Osteocyte (in vitro differentiated cells): ENCODE data around the gene MINPP1. TPM values are rescaled to one million over a fixed set of nuclear protein-coding genes. Genes with fewer than 3 reads are reported as not detected.

ENCODE experiments used
- DNase-seq: peaks from one replicate; pipeline ENCODE4 v3.0.0; 2021; ENCODE audit warnings: mixed read lengths; ENCODE audit not compliant: unreplicated experiment; ENCODE audit errors: extremely low spot score
- H3K27ac Mint-ChIP-seq: one replicate; pipeline ENCODE4 v1.8.0; 2021; ENCODE audit warnings: mild to moderate bottlenecking, mixed read lengths; ENCODE audit not compliant: unreplicated experiment
- H3K27me3 Mint-ChIP-seq: one replicate; pipeline ENCODE4 v1.8.0; 2021; ENCODE audit warnings: mixed read lengths; ENCODE audit not compliant: unreplicated experiment
- H3K36me3 Mint-ChIP-seq: one replicate; pipeline ENCODE4 v1.8.0; 2021; ENCODE audit warnings: mixed read lengths; ENCODE audit not compliant: unreplicated experiment
- H3K4me1 Mint-ChIP-seq: one replicate; pipeline ENCODE4 v1.8.0; 2021; ENCODE audit warnings: mixed read lengths; ENCODE audit not compliant: unreplicated experiment
- H3K4me3 Mint-ChIP-seq: one replicate; pipeline ENCODE4 v1.8.0; 2021; ENCODE audit warnings: mild to moderate bottlenecking, moderate library complexity, mixed read lengths; ENCODE audit not compliant: unreplicated experiment
- H3K9me3 Mint-ChIP-seq: one replicate; pipeline ENCODE4 v1.8.0; 2021; ENCODE audit warnings: mixed read lengths; ENCODE audit not compliant: unreplicated experiment
- CTCF ChIP-seq: fragments of 200-600 bp; sonication (generic); IDR thresholded peaks from 2 replicates; pipeline ENCODE4 v1.5.0; 2021; ENCODE audit warnings: antibody characterized with exemption, mild to moderate bottlenecking, moderate library complexity
- microRNA-seq: library from miRNA; unstranded; fragments of <30 nt; microRNA quantifications from one replicate; pipeline ENCODE4 v1.1.0, GENCODE V29; 2020; ENCODE audit not compliant: unreplicated experiment
- total RNA-seq: library from RNA; stranded (reverse); gene quantifications from 2 replicates; pipeline ENCODE4 v1.2.1, GENCODE V29; 2021

MINPP1 gene
- total RNA-seq, 1 donor from 2014 or later = 22.9 TPM

- DNase-seq = no peak
- Mint-ChIP-seq H3K4me1 (peaks cover 21% of the 10 kb centered on the region), H3K36me3 (no peaks in the 10 kb centered on the region), H3K27ac (no peak overlapping the region), H3K27me3 (peaks cover 14% of the 10 kb centered on the region), H3K9me3 (no peaks in the 10 kb centered on the region), H3K4me3 (no peak overlapping the region)
- no peak for TF ChIP-seq CTCF
Measured at GRCh38 chr10:87594864-87595263, 90.2 kb downstream of the MINPP1 start.

GRCh38 chr10:87596351-87596750 is 91.7 kb downstream of the MINPP1 start:
- peaks cover 18% of the 10 kb centered on the region for H3K4me1 Mint-ChIP-seq
- TF ChIP-seq CTCF = no peak
- DNase-seq = no peak
- no peaks in the 10 kb centered on the region for H3K9me3 Mint-ChIP-seq
- H3K36me3 Mint-ChIP-seq = no peaks in the 10 kb centered on the region
- H3K4me3 Mint-ChIP-seq = no peak overlapping the region
- peaks cover 14% of the 10 kb centered on the region for H3K27me3 Mint-ChIP-seq
- no peak overlapping the region for H3K27ac Mint-ChIP-seq

- no peak for TF ChIP-seq CTCF
- no peak overlapping the region for H3K4me3 Mint-ChIP-seq
Measured at GRCh38 chr10:87598700-87599099, 94.0 kb downstream of the MINPP1 start.

GRCh38 chr10:87600581-87600980 is 95.9 kb downstream of the MINPP1 start:
- Mint-ChIP-seq H3K4me1 (peaks cover 8% of the 10 kb centered on the region), H3K27ac (no peak overlapping the region), H3K27me3 (no peaks in the 10 kb centered on the region), H3K9me3 (no peaks in the 10 kb centered on the region), H3K4me3 (no peak overlapping the region), H3K36me3 (no peaks in the 10 kb centered on the region)
- DNase-seq = no peak
- no peak for TF ChIP-seq CTCF

More at GRCh38 chr10:87598700-87599099, 94.0 kb downstream of the MINPP1 start:
- Mint-ChIP-seq H3K4me1 (peaks cover 18% of the 10 kb centered on the region), H3K27ac (no peak overlapping the region), H3K36me3 (no peaks in the 10 kb centered on the region), H3K9me3 (no peaks in the 10 kb centered on the region), H3K27me3 (peaks cover 6% of the 10 kb centered on the region)
- no peak for DNase-seq

Small RNAs within 50 kb of the gene (microRNA-seq; reads per million reads assigned to microRNA genes)
- gene MIR4678 = not detected

Other genes with a start within 250 kb of the MINPP1 start
- 6.8 and 6.9 TPM in 2 replicates for gene NUTM2D, start 147.1 kb upstream of the MINPP1 start, total RNA-seq
- gene PAPSS2, start 155.0 kb downstream of the MINPP1 start, total RNA-seq = 18.5 and 21.9 TPM in 2 replicates